GM12892 (cell line): ENCODE results near the gene ZNF692.
"Not testable (repeated sequence)": the region's sequence is repeated elsewhere in the genome, so short reads cannot be mapped to it uniquely, and the experiment has no call there.

Experiments used
- DNase-seq: peaks from one replicate; pipeline ENCODE4 v3.0.0; 2011; ENCODE audit not compliant: insufficient read length
- FAIRE-seq: peaks from 2 replicates; lab custom pipeline; 2011; peaks lifted over from hg19 to GRCh38; lab: Jason Lieb, UNC
- POLR2A ChIP-seq: IDR thresholded peaks from 2 replicates; pipeline ENCODE4 v1.6.1; 2011; ENCODE audit warnings: low read depth, low read length, control low read depth
- POLR2AphosphoS5 ChIP-seq: IDR thresholded peaks from 2 replicates; pipeline ENCODE4 v1.6.1; 2011; ENCODE audit warnings: low read depth, low read length, control low read depth
- TAF1 ChIP-seq: IDR thresholded peaks from 2 replicates; pipeline ENCODE4 v1.6.1; 2011; ENCODE audit warnings: low read depth, mild to moderate bottlenecking, control low read depth, low read length, borderline replicate concordance

Gene ZNF692

GRCh38 chr1:248807067-248807737 lies 51.7 kb downstream of the ZNF692 start:
- TF ChIP-seq POLR2A (no peak), TAF1 (no peak)
- peak; percentile 9 for FAIRE-seq
- no peak for DNase-seq

GRCh38 chr1:248805876-248806275 lies 53.0 kb downstream of the ZNF692 start:
- FAIRE-seq (no peak), DNase-seq (no peak)
- TF ChIP-seq POLR2AphosphoS5 (no peak), POLR2A (no peak), TAF1 (no peak)

- FAIRE-seq (peak; percentile 74), DNase-seq (peak; percentile 48)
- no peak for TF ChIP-seq TAF1
- TF ChIP-seq POLR2A, result no peak; the same call in 1 of the 2 replicates
- peak; percentile 55 for TF ChIP-seq POLR2AphosphoS5
Measured at GRCh38 chr1:248804771-248805681, 53.9 kb downstream of the ZNF692 start.

- FAIRE-seq, DNase-seq: not testable (repeated sequence)
Measured at GRCh38 chr1:248803501-248803900, 55.4 kb downstream of the ZNF692 start.

- FAIRE-seq (no peak), DNase-seq (no peak)
- TF ChIP-seq POLR2A (no peak), TAF1 (no peak), POLR2AphosphoS5 (no peak)
Measured at GRCh38 chr1:248802454-248802853, 56.4 kb downstream of the ZNF692 start.

- FAIRE-seq, result no peak
- TF ChIP-seq POLR2A, result no peak
- no peak for TF ChIP-seq TAF1
- no peak for TF ChIP-seq POLR2AphosphoS5
- no peak for DNase-seq
Measured at GRCh38 chr1:248800459-248800858, 58.4 kb downstream of the ZNF692 start.
